Measurements from ENCODE around the gene METTL8. TPM values are rescaled to one million over a fixed set of nuclear protein-coding genes. Genes with fewer than 3 reads are reported as not detected.

METTL8 gene
- total RNA-seq, 1 donor from 2014 or later: 31.5 TPM

GRCh38 chr2:171409436-171409971 lies 24.3 kb downstream of the METTL8 start:
- no peak for TF ChIP-seq CTCF (conservative IDR thresholded peaks at IDR 0.05; ENCODE audit: low read depth, low read length)
- H3K4me3 ChIP-seq (ENCODE audit: low read depth, low read length): peak overlapping the region; percentile 25
- no peak for DNase-seq (ENCODE audit: low read depth)

- DNase-seq (ENCODE audit: low read depth): no peak
- TF ChIP-seq CTCF (conservative IDR thresholded peaks at IDR 0.05; ENCODE audit: low read depth, low read length): no peak
- H3K4me3 ChIP-seq (ENCODE audit: low read depth, low read length): no peak overlapping the region
Observed at GRCh38 chr2:171407676-171408044, 26.1 kb downstream of the METTL8 start.

GRCh38 chr2:171407030-171407675 lies 26.6 kb downstream of the METTL8 start:
- DNase-seq (ENCODE audit: low read depth): no peak
- no peak for TF ChIP-seq CTCF (conservative IDR thresholded peaks at IDR 0.05; ENCODE audit: low read depth, low read length)
- no peak overlapping the region for H3K4me3 ChIP-seq (ENCODE audit: low read depth, low read length)

GRCh38 chr2:171406044-171406443 lies 27.7 kb downstream of the METTL8 start:
- TF ChIP-seq CTCF (conservative IDR thresholded peaks at IDR 0.05; ENCODE audit: low read depth, low read length): no peak

GRCh38 chr2:171405546-171405945 lies 28.2 kb downstream of the METTL8 start:
- H3K4me3 ChIP-seq (ENCODE audit: low read depth, low read length): no peak overlapping the region
- no peak for DNase-seq (ENCODE audit: low read depth)
- TF ChIP-seq CTCF (conservative IDR thresholded peaks at IDR 0.05; ENCODE audit: low read depth, low read length): no peak

More at GRCh38 chr2:171406044-171406443, 27.7 kb downstream of the METTL8 start:
- no peak for DNase-seq (ENCODE audit: low read depth)
- no peak overlapping the region for H3K4me3 ChIP-seq (ENCODE audit: low read depth, low read length)

- H3K4me3 ChIP-seq (ENCODE audit: low read depth, low read length): no peak overlapping the region
- TF ChIP-seq CTCF (conservative IDR thresholded peaks at IDR 0.05; ENCODE audit: low read depth, low read length): no peak
- no peak for DNase-seq (ENCODE audit: low read depth)
Observed at GRCh38 chr2:171404719-171405118, 29.1 kb downstream of the METTL8 start.

- no peak overlapping the region for H3K4me3 ChIP-seq (ENCODE audit: low read depth, low read length)
- TF ChIP-seq CTCF (conservative IDR thresholded peaks at IDR 0.05; ENCODE audit: low read depth, low read length): no peak
- peak; percentile 53 for DNase-seq (ENCODE audit: low read depth)
Observed at GRCh38 chr2:171404261-171404660, 29.5 kb downstream of the METTL8 start.
